ENCODE results near the gene MANBA.
A peak's percentile ranks its signal among the peaks of the same experiment; 100 is the strongest.
"Not testable (repeated sequence)": the region's sequence is repeated elsewhere in the genome, so short reads cannot be mapped to it uniquely, and the experiment has no call there.

Gene MANBA

DNA sequence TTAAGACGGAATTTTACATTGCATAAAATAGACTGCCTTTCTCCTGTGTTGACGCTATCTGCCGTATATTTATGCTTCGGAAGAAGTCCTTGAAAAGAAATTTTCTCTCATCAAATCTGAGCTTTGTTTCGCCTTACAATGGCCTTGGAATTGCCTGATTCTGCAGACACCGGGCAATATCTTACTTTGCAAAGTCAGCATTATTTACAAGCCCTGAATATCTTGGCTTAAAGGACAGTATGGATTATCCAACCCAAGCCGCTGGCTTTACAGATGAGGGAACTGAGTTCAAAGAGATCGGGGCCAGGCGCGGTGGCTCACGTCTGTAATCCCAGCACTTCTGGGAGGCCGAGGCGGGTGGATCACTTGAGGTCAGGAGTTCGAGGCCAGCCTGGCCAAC, 1.1 kb upstream of the MANBA start:
- no peak for DNase-seq

DNA sequence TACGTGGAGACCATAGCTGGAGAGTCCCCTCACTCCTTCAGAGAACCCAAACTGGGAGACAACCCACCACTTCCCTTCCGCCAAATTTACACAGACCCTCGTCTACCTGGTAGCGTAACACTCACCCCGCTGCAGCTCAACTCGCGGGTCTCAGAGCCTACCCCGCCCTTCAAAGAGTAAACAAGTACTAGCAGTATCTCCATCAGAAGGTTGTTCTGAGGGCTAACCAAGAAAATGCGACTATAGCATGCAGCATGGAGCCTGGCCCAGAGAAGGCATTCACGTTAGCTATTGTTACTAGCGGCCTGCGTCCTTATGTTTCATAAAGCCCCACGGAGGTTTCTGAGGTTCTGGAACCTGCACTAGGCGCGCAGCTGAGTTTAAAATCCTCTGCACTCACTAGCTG, 531 bp upstream of the MANBA start:
- no peak for DNase-seq

GRCh38 chr4:102759831-102760644, 730 bp downstream of the MANBA start:
- DNase-seq = peak; percentile 34

GRCh38 chr4:102758241-102759160, 2.3 kb downstream of the MANBA start:
- DNase-seq = no peak

DNA sequence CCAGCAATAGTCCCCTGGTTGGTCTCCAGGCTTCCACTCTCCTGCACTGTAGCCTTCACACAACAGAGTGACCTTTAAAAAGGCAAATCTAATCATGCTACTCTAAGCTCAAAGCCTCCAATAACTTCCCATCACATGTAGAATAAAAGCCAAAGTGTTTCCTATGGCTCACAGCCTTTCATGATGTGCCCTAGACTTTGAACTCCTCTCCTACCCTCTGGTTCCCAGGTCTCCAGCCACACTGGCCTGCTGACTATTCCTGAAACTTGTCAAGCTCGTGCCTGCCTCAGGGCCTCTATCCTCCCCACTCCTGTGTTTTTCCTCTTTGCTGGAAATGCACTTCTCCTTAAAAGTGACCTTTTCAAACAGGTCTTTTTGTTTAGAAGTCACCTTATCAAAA, 3.1 kb downstream of the MANBA start:
- no peak for DNase-seq

GRCh38 chr4:102754044-102754443, 6.7 kb downstream of the MANBA start:
- DNase-seq = peak; percentile 4

DNA sequence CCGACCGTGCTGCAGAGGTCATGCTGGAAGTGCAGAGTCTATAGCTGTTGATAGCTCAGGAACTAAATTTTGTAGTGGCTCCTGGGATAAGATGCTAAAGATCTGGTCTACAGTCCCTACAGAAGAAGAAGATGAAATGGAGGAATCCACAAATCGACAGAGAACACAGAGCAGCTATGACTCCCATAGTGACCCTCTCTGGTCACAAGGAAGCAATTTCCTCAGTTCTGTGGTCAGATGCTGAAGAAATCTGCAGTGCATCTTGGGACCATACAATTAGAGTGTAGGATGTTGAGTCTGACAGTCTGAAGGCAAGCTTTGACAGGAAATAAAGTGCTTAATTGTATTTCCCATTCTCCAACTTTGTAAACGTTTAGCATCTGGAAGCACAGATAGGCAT, 8.8 kb downstream of the MANBA start:
- no peak for DNase-seq

GRCh38 chr4:102743352-102743751, 17.4 kb downstream of the MANBA start:
- DNase-seq = not testable (repeated sequence)

DNA sequence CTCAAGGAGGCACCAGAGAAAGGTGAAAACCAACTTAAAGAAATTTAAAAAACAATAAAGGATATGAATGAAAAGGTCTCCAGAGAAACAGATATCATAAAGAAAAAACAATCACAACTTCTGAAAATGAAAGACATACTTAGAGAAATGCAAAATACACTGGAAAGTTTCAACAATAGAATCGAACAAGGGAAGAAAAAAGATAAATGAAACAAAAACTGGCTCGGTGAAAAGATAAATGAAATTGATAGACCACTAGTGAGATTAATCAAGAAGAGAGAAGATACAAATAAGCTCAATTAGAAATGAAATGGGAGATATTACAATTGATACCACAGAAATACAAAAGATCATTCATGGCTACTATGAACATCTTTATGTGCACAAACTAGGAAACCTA, 22.0 kb downstream of the MANBA start:
- not testable (repeated sequence) for DNase-seq

GRCh38 chr4:102736636-102737549, 23.9 kb downstream of the MANBA start:
- no peak for DNase-seq

- no peak for DNase-seq
Measured at GRCh38 chr4:102735582-102735981, 25.2 kb downstream of the MANBA start.

DNA sequence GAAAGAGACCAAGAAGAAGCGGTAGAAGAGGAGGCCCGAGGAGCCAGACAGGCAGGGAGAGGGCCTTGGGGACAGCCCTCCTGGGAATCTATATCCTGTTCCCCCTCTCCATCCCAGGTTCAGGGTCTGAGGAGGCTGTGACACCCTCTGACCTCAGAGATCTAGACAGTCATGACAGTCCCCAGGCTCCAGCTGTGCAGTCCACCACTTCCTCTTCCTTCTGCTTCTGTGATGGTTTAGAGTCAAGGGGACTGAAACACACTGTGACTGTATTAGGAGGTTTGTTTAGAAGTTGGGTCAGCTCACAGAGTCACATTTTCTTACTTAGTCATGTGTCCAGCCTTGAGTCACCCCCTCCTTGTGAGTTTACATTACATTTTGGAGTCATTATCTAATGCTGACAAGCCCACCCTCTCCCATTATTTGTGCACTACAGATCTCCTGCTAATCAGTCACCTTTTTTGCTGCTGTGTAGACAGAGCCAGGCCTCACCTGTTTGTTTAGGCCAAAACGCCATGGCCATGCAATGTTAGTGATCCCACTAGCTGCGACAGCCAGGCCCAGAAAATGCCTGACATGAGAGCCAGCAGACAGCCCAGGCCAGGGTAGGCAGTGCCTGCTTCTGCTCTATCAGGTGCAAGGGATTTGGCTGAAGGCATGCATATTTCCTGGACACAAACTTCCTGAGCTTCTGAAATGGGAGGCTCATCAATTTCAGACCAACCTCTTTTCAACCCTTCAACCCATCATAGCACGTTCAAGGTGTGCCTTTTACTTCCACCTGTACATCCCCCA, 26.0 kb downstream of the MANBA start:
- peak; percentile 58 for DNase-seq

DNA sequence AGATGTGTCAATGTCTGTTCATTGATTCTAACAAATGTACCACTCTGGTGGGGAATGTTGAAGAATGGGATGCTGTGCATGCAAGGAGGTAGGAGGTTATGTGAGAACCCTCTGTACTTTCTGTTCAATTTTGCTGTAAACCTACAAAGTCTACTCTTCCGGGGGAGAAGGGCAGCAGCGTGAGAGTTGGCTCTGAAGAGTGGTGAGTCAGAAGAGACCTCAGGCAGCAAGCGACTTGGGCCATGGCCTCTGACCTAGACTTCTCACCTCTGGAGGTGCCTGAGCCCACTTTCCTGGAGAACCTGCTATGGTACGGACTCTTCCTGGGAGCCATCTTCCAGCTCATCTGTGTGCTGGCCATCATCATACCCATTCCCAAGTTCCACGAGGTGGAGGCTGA, 26.7 kb downstream of the MANBA start:
- DNase-seq = no peak

GRCh38 chr4:102733084-102733483, 27.7 kb downstream of the MANBA start:
- no peak for DNase-seq

DNA sequence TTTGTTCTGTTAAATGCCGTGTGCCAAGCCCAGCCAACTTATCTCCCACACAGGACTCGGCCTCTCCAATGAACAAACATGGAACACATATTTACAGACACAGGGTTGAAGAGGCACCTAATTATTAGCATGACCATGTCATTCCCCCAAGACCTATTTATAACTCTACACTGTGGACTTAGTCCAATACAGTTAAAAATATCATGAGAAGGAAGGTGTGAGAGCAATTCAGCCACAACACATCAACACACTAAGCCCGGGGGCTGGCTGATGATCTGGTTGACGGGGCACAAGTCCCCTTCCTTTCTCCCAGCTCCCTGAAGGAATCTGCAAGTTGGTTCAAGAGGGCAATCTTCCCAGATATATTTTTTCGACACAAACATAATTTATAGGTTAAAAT, 28.1 kb downstream of the MANBA start:
- no peak for DNase-seq

GRCh38 chr4:102730968-102731533, 29.7 kb downstream of the MANBA start:
- DNase-seq = no peak

GRCh38 chr4:102729486-102729885, 31.3 kb downstream of the MANBA start:
- not testable (repeated sequence) for DNase-seq

- DNase-seq = not testable (repeated sequence)
Measured at GRCh38 chr4:102726919-102727318, 33.8 kb downstream of the MANBA start.

DNA sequence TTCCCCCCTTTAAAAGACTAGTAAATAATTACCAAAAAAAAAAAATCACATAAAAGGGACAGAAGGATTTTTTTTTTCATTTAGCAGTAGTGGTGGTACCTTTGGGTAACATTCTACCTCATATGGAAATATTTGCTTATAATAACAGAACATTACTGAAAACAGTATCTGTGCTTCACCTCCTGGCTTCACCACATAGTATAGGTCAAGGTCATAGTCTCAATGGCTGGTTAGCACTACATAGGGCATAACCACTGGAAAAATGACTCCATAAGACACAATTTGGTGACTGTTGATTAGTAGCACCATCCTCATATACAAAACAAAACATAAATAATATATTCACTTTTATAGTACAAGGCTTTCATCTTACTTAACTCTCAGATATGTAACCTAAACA, 34.7 kb downstream of the MANBA start:
- no peak for DNase-seq

GRCh38 chr4:102725229-102725628, 35.5 kb downstream of the MANBA start:
- no peak for DNase-seq

DNA sequence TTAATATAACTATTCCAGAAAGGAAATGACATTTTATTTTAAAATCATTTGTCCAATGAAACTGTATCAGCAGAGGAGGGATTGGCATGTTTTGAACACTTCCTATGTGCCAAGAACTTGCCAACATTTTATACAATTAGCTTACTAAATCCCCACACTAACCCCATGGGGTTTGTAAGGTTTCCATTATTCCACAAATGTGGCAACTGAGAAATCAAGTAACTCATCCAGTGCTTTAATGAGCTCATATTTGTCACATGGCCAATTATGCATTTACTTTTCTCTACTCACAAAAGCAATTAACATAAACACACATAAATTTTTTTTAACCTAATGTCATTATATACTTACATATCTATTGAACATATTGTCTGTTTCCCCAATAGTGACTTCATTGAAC, 37.3 kb downstream of the MANBA start:
- DNase-seq = no peak

All from fibroblast of skin of back (primary cell).